SIG-M5 treated with dmso at 0.1 percent for 504 hours (cell line): ENCODE results near the gene TAL1.
"Not testable (repeated sequence)": the region's sequence is repeated elsewhere in the genome, so short reads cannot be mapped to it uniquely, and the experiment has no call there.

Experiments used
- DNase-seq: peaks from one replicate; lab custom pipeline; 2025; ENCODE audit not compliant: unreplicated experiment; lab: John Stamatoyannopoulos, UW

Gene TAL1

DNA sequence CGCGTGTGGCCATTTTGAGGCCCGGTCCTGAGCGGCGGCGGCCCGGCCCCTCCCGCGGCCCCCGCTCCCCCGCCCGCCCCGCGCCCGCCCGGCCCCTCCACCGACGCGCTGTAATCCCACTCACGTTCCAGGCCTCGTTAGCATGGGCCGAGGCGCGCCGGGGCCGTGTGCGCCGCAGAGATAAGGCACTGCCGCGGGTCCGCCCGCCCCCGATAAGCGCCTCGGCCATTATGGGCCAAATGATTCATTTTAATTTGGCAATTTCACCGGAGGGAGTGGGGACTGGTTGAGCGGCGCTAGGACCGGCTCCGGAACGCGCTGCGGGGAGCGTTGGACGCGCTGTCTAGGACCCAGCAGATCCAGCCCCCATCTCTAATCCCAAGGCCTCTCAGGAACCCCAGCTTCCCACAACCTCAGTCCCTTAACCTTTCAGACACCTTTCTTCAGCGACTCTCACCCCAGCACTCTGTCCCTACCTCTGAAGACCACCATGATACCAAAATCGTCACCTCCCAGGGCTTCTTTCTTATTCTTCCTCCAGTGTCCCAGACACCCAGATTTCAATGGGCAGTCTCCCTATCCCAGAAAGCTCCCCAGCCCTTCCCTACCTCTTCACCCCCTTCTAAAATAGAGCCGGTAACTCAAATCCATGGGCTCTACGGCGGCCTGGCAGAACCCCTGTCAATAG is at the start of gene TAL1:
Gene TAL1 (minus strand): TSS at position 39 of the 688 bp plus-strand sequence. CDS start 6,337 bp downstream, outside the sequence.
- DNase-seq: no peak

- no peak for DNase-seq
Observed at GRCh38 chr1:47280142-47280541, 48.1 kb upstream of the TAL1 start.

- no peak for DNase-seq
Observed at GRCh38 chr1:47276850-47277249, 44.8 kb upstream of the TAL1 start.

GRCh38 chr1:47275811-47276210 is 43.8 kb upstream of the TAL1 start:
- not testable (repeated sequence) for DNase-seq

- not testable (repeated sequence) for DNase-seq
Observed at GRCh38 chr1:47265529-47265928, 33.5 kb upstream of the TAL1 start.

DNA sequence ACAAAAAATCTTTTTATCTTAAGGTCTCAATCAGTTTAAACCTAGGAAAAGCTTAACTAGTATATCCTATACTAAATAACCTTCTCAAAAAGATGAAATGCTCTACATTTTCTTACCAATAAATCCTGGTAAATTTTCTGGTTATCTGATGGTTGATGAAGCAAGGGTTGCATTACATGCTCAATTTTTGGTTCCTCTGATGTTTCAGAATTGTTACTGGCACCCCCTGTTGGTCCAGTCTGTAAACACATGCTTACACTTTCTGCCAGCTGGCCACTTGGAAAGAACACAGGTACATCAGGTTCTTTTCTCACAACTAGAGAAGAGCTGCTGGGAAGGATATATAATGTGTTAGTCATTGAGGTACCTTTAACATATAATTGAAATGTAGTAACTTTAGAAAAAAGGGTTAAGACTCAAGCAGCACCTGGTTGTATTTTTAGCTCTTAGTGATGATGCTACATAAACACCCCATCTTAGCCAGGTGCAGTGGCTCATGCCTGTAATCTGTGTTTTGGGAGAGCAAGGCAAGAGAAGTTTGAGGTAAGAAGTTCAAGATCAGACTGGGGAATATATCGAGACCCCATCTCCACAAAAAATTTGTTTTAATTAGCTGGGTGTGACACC is 30.9 kb upstream of the TAL1 start:
- DNase-seq: peak; percentile 61

- DNase-seq: no peak
Observed at GRCh38 chr1:47257224-47257623, 25.2 kb upstream of the TAL1 start.

- no peak for DNase-seq
Observed at GRCh38 chr1:47252795-47253194, 20.8 kb upstream of the TAL1 start.

- no peak for DNase-seq
Observed at GRCh38 chr1:47252369-47252768, 20.3 kb upstream of the TAL1 start.

GRCh38 chr1:47249755-47250154 is 17.7 kb upstream of the TAL1 start:
- DNase-seq: no peak

GRCh38 chr1:47244339-47244862 is 12.4 kb upstream of the TAL1 start:
- no peak for DNase-seq

- DNase-seq: no peak
Observed at GRCh38 chr1:47243910-47244309, 11.9 kb upstream of the TAL1 start.

GRCh38 chr1:47241114-47242113 is 9.4 kb upstream of the TAL1 start:
- no peak for DNase-seq

DNA sequence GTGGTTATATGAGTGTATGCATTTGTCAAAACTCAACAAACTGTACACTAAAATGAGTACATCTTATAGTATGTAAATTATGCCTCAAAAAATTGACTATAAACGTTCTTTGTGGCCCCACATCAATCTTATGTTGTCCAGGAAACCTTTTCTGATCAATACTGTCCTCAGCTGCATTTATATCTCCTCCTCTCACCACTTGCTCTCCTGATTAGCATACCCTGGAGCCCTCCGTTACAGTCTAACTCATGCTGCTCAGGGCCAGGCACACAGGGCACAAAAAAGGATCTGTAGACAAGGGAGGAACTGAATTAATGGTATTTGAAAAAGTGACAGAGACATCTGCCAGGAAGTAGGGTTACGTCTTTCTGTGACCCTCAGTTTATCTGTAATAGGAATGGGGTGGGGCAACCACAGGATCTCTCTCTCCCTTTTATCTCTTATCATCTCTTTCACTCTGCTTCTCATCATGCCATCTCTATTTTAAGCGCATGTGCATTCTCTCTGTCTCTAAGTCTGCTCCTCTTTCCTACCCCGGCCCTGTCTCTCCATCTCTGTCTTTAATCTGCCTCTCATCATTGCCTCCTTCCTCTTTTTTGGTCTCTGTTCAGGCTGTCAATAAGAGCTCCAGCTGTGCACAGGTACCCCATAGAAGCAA is 7.0 kb upstream of the TAL1 start:
- DNase-seq: peak; percentile 25

- DNase-seq: no peak
Observed at GRCh38 chr1:47235806-47236205, 3.8 kb upstream of the TAL1 start.

GRCh38 chr1:47235241-47235681 is 3.2 kb upstream of the TAL1 start:
- no peak for DNase-seq

DNA sequence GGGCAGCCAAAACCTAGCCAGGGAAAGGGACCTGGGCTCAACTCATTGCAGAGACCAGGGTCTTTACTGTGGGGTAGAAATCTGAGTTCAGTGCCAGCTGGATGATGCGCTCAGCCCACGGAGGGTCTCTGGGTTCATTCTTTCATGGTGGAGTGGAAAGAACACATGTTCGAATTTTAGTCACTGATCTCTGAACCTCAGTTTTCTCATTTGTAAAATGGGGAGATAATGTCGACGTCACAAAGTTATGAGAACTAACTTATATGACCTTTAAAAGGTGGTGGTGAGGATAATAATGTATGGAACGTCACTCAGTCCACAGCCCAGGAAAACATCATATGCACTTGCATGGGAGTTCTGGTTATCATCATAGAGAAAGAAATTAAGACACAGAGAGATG is 1.2 kb upstream of the TAL1 start:
- DNase-seq: no peak

GRCh38 chr1:47231301-47232186 is 481 bp downstream of the TAL1 start:
- peak; percentile 74 for DNase-seq

- DNase-seq: no peak
Observed at GRCh38 chr1:47230692-47231300, 1.2 kb downstream of the TAL1 start.
